HG02588 (cell line): Measurements from ENCODE around the gene NRXN2.
"Not testable (repeated sequence)": the region's sequence is repeated elsewhere in the genome, so short reads cannot be mapped to it uniquely, and the experiment has no call there.

ENCODE experiments used
- ATAC-seq: cut with Tn5 transposase; IDR thresholded peaks from one replicate; pipeline ENCODE4 v1.9.1; 2021; ENCODE audit warnings: mild to moderate bottlenecking, moderate library complexity; ENCODE audit not compliant: unreplicated experiment

NRXN2 gene

DNA sequence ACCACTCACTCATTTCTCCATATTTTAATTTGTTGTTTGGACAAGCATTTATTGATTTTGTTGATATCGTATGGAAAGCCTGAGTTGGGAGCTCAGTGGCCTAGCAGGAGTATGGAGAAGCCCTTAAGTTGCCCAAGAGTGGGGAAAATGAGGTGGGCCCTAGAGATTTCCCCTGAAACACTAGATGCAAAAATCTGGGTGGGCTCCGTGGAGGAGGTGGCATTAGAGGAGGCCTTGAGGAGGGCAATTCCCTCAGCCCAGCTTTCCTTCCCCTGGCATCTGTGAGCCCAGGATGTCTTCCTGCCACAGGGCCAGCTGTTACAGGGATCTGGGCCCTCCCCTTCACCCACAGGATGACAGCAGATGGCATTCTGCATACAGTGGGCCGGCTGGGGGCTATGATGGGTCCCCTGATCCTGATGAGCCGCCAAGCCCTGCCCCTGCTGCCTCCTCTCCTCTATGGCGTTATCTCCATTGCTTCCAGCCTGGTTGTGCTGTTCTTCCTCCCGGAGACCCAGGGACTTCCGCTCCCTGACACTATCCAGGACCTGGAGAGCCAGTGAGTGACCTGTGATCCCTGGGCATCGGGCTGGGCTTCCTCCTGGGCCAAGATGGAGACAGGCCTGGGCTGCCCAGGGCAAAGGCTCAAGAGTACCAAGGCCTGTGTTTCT, 153.6 kb downstream of the NRXN2 start:
- no peak for ATAC-seq

DNA sequence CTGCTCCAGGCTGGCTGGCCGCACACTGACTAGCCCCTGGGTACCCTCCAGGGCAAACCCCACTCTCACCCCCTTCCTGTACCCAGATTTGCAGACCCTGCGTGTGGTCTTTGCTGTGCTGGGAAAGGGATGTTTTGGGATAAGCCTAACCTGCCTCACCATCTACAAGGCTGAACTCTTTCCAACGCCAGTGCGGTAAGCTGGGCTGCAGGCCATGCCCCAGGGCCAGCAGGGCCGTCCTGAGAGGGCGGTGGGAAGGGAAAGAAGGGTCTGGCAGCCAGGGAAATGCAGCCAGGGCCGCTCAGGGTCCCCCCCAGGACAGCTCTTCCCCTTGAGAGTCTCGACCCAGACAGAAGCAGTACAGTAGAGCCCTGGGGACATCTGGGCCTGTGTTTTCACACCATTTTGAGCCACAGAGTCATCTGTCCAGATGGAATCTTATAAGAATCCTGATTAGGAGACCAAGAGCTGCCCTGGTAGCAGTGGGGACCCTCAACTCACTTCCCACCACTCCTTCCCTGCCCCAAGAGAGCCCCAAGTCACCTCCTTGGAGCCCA, 154.3 kb downstream of the NRXN2 start:
- no peak for ATAC-seq

DNA sequence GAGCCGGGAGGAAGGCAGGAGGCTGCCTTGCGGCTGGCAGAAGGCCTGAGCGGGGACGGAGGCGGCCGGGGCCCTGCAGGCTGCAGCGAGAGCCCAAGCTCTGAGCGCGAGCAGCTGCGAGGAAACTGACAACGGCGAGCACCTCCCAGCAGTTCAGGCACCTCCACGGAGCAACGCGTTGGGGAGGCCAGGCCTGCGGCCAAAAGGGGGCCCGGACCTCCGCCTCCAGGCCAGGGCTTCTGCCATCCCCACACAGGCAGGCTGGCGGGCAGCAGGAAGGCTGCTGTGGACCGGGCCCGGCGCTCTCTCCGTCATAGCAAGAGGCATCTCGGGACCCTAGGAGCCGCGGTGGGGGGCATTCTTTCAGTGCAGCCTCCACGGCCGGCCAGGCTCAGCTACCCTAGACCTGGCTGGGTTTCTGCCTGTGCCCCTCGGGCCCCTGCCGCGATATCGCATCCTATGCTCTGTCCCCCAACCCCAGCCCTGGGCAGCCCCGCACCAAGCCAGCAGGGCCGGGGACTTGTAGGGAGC, 154.9 kb downstream of the NRXN2 start:
- no peak for ATAC-seq

DNA sequence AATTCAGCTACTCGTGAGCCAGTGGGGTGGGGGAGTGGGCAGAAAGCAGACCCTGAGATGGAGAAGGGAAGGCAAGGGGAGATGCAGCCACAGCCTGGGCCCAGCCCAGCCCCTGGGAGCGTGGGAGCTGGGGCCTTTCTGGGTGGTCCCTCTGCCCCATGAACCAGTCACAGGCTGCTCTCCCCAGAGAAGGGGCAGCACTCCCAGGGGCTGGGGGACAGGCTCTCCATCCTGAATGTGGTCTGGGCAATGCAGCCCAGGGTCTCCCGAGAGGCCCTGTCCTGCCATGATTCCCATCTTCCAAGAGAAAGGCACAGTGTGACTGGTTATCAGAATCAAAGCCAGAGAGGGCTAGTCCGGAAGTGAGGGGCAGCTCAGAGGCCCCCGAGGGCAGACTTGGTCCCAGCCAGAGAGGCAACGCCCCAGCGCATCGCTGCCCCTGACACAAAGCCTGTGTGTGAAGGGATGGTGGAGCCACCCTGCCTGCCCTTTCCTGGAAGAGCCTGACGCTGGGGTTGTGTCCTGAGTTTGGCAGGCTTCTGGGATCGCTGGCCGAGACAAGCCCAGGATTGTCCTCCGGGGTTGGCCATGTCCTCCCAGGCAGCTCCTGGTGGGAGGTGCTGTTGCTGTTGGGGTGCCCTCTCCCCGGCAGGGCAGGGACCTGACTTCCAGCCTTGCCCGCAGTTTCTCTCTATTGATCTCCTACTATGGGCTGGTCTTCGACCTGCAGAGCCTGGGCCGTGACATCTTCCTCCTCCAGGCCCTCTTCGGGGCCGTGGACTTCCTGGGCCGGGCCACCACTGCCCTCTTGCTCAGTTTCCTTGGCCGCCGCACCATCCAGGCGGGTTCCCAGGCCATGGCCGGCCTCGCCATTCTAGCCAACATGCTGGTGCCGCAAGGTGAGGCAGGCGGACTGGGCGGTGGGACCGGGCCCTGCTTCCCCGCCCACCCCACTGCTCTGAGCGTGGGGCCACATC, 155.8 kb downstream of the NRXN2 start:
- ATAC-seq: no peak

DNA sequence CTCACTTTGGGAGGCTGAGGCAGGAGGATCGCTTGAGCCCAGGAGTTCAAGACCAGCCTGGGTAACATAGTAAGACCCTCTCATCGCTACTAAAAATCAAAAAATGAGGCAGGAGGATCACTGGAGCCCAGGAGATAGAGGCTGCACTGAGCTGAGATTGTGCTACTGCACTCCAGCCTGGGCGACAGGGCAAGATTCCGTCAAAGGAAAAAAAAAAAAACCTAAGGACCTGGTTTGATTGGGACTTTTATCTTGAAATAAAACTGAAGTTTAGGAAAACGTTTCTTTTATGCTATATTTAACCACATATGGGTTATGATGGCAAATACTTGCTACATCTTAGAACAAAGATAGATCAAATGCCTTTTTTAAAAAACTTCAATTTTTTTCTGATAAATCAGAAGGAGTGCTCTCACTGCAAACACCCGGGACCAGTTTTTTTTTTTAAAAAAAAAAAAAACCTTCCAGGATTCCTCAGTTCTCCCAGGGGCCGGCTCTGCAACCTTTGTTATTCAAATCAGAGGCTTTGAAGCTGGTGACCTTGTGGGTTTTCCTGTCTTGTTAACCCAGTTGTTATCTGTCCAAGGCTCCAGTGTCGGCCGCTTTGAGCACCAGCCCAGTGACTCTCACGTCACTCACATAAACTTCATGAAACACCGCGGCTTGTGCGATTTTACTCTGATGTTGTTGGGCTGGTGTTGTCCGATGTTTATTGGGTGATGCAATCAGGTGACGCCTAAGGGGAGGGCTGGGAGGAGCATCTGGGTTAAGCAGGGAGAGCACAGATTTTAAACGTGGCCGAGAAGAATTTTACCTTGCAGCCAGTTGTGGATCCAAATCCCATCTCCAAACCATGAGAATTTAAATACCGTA, 156.7 kb downstream of the NRXN2 start:
- no peak for ATAC-seq

DNA sequence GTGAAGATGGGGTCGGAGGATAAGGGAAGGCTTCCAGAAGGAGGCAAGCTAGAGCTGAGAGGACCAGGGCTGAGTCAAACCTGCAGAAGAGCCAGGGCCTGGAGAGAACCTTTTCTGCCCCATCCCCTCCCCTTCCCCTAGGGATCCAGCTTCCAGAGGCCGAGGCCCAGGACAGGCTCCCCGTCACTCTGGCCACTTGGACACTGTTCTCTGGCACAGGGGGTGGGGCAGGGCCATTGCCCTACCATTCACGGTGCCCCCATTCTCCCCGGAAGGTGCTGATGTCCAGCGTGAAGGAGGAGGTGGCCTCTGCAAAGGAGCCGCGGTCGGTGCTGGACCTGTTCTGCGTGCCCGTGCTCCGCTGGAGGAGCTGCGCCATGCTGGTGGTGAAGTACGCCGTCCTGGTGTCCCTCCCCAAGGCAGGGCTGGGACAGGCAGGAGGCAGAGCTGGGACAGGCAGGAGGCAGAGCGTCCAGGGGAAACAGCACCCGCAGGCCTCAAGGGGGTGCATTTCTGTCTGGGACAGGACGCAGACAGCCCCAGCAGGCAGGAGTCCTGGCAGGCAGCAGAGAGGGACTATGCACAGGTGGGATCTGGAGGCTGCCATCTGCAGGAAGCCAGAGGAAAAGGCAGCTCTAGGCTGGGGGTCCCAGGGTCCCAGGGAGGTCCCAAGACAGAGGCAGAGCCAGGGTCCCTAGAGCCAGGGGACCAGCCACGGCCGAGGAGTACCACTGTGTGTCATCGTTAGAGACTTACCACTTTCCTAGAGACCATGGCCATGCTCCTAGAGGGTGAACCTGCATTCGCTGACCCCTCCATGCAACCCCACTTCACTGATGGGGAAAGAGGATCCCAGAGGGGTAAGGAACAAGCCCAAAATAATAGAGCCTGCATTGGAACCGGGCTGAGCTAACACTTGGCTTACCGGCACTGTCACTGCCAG, 157.8 kb downstream of the NRXN2 start:
- ATAC-seq: no peak

DNA sequence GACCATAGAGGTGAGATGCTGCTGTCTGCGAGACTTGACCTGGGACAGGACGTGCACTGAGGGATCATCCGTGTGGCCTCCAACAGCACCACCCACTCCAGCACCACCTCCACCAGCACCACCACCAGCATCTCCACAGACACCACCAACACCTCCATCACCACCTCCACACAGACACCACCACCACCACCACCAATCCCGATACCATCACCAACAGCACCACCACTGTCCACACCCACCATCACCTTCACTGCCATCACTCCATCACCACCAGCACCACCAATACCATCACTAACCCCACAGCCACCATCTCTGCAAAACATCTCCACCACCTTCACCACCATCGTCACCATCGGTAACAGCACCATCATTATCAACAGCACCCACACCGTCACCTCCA, 158.6 kb downstream of the NRXN2 start:
- ATAC-seq: no peak

DNA sequence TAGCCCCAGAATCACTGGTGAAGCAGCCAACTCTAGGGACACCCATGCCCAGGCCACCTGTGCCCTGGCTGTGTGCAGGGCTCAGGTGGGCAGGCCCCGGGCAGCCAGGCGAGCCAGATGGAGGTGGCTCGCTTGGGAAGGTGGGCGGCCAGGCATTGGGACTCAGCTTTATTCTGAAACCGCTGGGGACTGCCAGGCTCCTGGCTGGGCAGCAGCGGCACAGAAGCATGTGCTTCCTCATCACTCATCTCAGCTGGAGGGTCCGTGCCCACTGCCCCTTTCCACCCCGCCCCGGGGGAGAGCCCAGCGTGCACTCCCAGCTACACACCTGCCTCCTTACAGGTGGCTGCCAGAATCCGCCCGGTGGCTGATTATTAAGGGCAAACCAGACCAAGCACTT, 159.0 kb downstream of the NRXN2 start:
- no peak for ATAC-seq

DNA sequence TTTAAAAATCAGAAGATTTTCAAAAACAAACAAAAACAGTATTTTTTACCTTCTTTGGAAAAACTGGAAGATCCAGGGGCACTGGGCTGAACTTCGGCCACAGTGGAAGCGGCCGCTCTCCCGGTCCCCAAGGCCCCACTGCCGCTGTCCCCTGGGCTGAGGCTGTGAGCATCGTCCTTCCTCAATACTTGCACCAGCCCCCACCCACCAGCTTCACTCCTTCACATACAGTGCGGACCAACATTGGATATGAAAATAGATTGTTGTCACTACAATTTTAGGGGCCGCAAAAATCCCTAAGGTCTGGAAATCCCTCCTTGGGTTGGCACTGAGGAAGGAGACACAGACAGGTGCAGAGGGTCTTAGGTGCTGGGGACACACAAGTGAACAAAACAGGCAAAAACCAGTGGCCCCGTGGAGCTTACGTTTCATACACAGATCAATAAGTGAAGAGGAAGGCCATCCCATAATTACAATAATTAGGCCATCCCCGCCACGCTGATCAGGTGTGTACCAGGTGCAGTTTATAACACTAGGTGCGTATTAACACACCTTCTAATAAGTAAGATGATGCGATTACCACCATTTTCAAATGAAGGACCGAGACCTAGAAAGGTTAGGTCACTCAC, 160.2 kb downstream of the NRXN2 start:
- no peak for ATAC-seq

DNA sequence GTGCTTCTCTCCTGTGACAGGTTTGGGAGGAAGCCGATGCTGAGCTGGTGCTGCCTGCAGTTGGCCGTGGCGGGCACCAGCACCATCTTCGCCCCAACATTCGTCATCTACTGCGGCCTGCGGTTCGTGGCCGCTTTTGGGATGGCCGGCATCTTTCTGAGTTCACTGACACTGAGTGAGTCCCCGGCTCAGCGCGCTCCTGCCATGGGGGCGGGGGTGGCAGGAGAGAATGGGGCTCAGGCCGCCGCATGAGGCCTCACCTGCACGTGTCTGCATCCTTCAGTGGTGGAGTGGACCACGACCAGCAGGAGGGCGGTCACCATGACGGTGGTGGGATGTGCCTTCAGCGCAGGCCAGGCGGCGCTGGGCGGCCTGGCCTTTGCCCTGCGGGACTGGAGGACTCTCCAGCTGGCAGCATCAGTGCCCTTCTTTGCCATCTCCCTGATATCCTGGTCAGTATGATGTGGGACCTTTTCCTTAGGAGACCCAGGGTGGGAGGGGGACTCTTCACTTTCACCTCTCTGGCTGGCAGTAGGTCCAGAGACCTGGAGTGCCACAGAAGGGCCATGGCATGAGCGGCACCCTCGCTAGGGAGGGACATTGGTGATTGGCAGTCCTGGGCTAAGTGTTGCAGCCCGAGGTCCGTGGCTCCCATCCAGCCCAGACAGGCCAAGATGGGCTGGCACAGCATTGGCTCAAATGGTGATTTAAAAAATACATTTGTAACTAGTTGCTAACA, 160.8 kb downstream of the NRXN2 start:
- no peak for ATAC-seq

DNA sequence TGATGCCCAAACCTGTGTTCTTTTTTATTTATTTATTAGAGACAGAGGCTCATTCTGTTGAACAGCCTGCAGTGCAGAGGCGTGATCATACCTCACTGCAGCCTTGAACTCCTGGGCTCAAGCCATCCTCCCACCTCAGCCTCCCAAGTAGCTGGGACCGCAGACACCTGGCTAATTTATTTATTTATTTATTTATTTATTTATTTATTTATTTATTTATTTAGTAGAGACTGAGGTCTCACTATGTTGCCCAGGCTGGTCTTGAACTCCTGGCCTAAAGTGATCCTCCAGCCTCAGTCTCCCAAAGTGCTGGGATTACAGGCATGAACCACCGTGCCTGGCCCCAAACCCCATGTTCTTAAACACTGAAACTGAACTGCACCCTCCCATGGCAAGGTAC, 161.6 kb downstream of the NRXN2 start:
- ATAC-seq: not testable (repeated sequence)

DNA sequence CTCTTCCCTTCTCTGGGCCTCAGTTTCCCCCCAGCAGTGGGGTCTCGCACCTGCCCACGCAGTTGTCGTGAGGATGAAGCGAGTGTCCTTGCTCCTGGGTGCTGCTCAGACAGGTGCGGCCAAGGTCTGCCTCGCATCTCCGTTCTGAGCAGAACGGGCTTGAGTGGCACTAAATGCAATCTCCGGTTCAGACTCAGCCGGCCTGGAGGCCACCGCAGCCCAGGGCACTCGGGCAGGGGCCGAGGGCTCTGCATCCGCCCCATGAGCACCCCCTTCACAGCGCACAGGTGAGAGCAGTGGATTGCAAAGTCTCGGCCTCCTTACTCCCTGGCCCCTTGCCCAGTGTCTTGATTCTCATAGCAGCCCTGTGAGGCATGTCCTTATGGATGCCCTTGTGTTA, 162.1 kb downstream of the NRXN2 start:
- ATAC-seq: no peak

DNA sequence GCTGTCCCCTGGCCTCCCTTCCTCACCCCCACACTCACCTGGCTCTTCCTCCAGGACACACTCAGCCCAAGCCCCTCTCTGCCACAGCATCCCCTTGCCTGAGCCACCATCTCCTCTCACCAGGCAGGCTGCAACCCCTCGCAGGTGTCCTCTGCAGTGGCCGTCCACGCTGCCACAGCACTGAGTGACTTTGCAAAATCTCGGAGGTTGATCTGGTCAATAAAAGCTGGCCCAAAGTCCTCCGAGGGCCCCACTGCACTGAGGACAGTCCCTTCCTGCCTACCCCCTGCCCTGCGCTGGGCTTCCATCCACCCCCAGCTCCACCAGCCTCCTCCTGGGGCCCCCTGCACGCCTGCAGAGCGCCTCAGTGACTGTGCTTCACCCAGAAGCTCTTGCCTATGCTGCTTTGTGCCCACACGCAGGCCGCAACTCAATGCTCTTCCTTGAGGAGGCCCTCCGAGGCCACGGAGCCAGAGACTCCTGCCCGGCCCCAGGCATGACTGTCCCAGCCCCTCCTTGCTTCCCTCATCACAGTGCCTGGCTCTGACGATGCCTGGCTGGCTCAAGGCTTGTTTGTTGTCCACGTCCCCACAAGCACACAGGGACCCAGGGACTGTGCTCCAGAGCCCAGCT, 162.7 kb downstream of the NRXN2 start:
- no peak for ATAC-seq

DNA sequence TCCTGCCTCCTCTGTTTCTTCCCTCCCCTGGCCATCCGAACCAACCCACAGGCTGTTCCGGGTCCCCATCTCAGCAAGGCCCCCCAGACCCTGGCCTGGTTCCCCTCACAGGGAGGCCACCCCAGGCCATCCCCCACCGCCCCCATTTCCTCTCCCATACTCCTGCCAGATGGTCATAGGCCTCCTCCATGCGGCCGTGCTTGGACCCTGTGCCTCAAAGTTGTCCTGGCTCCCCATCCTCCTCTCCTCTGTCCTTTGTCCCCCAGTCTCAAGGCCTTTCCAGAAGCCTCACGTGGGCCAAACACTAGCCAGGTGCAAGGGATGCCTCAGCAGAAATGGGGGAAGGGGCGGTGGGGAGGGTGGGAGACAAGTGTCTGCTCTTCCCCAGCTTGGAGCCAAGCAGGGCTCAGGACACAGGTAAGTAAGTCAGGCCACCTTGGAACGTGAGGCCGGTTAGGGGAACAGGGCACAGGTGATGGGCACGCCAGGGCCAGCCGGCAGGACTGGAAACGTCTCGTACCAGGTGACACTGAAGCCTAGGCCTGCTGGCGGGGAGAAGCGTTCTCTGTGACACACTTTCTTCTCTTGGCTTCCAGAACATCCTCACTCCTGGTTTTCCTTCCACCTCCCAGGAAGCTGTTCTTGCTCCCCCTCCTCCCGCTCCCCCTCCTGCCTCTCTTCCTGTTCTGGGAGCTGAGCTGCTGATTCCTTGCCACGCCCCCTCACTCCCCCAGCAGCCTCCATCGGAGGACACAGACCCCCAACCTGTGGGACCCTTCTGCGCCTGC, 163.5 kb downstream of the NRXN2 start:
- no peak for ATAC-seq

DNA sequence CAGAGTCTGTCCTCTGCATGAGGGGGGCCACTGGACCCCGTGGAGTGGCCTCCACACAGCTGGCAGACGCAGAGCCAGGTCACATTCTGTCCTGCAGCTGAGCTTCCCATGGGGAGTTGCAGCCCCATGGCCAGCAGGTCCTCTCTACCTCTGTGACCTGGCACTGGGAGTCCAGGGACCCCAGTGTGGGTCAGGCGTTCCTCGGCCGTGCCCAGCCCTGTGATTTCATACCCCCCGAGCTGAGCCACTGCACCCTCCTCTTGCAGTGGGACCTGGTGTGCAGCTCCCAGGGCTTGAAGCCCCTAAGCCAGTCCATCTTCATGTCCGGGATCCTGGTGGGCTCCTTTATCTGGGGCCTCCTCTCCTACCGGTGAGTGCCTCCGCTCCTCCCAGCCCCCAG, 164.1 kb downstream of the NRXN2 start:
- no peak for ATAC-seq

DNA sequence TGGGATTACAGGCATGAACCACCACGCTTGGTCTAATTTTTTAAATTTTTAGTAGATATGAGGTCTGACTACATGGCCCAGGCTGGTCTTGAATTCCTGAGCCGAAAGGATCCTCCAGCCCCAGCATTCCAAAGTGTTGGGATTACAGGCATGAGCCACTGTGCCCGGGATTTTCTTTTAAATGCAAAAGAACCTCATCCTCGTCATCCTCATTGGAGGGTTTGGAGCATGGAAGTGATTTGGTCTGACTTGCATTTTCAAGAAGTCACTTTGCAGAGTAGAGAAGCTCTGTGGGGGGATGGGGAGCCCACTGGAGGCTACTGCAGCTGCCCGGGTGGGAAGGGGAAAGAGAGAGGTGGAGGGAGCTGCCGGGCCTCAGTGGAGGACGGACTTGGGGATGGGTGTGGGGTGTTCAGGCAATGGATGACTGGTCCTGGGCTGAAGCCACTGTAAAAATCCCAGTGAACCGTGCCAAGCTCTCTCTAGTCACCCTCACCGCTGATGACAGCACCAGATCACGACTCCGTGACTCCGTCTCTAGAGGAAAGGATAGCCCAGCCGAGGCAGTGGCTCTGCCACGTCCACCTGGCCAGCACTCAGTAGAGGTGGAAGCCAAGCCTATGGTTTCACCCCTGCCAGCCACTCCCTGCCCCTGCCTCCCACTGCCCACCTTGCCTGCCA, 164.8 kb downstream of the NRXN2 start:
- ATAC-seq: no peak
